HG03432 (cell line): Measurements from ENCODE around the gene PAQR5.
A peak's percentile ranks its signal among the peaks of the same experiment; 100 is the strongest.

Source experiments
- ATAC-seq: cut with Tn5 transposase; IDR thresholded peaks from one replicate; pipeline ENCODE4 v1.9.1; 2021; ENCODE audit warnings: mild to moderate bottlenecking, moderate library complexity; ENCODE audit not compliant: unreplicated experiment

PAQR5 gene

DNA sequence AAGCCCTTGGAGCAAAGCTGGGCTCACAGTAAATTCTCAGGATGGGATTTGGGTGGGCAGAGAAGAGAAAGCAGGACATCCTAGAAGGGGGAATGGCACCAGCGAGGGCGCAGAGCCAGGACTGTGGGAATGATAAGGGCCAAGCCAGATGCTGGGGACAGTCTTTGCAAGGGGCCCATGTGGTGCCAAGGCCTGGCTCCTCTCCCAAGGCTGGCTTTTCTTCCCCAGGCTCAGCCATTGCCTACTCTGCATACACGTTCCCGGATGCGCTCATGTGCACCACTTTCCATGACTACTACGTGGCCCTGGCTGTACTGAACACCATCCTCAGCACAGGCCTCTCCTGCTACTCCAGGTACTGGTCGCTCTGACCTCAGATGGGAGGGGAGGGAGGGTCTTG lies 90.7 kb downstream of the PAQR5 start:
- ATAC-seq: no peak

DNA sequence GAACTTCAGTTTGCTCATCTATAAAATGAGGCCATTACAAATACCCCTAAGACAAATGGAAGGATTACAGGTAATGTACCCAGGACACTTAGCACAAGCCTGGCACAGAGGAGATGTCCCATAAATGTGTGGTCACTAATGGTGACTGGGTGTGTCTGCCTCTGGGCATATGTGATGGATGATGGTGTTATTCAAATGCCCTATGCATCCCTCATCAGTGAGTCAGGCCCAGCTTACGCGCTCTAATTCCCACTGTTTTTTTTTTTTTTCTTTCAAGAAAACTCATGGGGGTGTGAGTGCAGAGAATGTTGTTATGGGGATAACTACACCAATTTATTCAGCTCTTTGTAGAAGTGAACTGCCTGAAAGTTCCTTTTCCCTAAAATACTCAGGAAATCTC lies 91.9 kb downstream of the PAQR5 start:
- ATAC-seq: no peak

DNA sequence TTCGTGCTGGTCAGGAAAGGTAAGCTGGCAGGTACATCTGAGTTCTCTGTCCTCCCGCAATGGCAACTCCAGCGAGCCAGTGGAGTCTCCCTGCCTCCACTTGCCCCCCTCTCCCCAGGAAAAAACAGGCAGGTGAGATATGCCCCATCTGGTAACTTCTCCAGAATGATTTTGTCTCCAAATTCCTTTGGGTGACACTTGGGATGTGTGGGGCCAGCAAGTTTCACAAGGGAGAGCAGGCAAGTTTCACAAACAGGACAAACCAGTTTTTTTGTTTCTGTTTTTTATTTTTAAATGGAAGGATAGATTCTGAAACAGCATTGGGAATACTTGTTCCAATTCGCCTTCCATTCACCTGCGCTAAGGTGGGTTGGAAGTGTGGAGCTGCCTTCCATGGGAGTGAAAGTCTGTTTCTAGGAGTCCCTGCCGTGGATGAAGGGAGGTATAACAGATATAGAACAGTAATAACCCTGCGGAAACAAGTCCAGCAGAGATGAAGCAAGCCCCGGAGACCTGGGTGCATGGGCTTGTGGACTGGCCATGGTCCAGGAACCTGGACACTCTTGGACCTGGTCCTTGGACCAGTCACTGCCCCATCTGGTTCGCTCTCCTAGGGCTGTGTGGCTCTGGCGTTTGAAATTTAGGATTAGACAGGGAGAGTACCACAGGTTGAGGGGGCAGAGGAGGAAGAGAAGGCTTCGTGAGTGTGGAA lies 92.5 kb downstream of the PAQR5 start:
- no peak for ATAC-seq

DNA sequence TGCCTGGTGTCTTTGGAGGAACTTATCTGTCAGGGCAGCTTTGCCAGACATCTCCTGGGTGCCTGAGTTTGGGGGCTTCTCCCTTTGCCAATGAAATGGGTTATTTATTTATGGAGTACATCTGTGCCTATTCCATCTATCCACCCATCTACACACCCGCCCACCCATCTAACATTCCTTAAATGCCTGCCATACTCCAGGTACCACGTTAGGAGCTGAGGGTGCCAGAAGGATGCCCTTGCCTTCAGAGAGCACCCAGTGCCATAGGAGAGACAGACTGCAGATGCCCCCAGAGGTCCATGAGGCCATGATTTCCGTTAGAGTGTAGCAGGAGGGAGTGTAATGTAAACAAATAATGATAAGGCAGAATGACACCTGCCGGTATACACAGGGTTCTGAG lies 93.6 kb downstream of the PAQR5 start:
- no peak for ATAC-seq

DNA sequence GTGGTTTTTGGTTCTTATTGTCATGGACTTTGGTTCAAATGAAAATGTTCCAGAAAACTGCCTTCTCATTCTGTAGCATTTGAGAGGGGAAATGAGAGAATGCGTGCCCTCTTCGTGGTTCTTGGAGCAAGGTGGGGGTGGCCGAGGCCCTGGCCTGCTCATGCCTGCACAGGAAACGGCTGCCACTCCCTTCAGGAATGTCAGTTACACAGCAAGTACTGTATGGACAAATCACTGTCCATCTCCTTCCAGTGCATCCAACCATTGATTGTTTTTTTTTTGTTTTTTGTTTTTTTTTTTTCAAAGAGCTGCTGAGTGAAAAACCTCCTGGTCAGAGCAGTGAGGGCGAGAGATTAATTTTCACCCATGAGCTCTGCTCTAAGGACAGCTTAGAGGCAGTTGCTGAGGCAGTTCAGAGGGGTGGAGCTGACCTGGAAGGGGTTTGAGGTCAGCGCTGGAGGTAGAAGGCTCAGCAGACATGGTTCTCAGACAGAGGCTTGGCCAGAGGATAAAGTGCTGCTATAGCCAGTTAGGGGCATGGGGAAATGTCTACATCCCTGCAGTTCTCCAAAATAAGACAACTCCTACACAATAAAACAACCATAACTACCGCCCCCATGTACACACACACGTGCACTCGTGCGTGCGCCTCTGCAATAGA lies 95.2 kb downstream of the PAQR5 start:
- ATAC-seq: no peak

DNA sequence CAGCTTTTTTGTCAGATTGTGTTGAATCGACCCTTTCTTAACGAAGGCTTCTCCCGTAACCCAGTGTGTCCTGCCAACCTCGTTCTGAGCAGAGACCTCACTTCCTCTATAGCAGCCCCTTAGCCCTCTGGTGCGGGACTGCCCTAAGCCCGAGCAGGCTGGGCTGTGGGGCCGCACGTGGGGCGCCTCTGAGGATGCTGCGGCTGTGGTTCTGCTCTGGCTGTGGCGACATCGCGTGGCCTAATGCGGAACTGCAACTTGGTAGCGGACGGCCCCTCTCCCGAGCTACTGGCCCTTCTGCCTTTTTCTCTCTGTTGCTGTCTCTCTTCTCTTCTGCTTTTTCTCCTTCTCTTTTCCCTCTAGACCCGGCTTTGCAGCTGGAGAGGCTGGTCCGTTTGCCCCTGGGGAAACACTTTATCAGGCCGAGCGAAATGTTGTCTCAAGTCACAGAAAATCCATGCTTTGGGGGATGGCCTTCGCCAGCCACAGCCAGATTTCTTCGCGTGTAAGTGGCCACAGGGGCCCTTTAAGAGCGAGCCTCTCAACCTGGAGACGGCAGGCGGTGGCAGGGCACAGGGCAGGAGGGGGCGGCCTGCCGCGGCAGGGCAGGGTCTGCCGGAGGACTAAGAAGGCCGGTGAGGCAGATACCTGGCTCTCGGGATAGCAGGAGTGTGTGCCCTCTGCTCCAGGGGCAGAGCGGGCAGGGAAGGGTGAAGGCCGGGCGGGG lies 96.0 kb downstream of the PAQR5 start:
- peak; percentile 76 for ATAC-seq

DNA sequence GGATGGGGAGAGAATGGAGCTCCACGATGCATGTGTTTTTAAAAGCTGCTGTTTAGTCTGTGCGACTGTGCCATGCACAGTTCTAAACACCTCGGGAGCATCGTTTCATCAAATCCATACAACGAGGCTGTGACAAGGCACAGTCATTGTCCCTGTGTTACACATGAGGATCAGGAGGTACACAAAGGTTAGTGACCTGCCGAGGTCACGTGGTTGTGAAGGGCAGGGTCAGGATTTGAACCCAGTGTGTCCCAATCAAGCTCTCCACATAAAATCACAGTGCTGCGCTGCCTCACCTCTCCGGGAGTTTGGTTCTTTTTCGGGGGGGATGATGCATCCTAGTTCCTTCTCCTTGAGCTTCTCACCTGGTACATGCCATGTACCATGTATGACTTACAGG lies 96.7 kb downstream of the PAQR5 start:
- ATAC-seq: no peak

DNA sequence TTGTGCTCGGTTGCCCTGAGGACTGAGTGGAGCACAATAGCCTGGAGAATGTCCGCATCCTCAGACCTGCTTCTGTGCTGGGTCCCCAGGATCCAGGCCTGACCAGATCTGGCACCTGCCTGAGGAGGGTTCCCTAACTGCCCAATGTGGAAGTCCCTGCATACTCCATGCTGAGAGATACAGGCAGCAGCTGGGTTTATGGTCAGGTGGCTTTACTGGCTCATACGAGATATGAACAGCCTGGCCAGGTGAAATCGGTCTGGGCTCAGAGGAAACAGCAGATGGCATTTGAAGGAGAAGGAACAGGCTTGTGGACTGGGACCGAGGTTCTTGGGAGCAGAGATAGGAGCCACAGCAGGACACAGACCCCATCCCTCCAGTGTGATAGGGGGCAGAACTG lies 97.3 kb downstream of the PAQR5 start:
- ATAC-seq: no peak

DNA sequence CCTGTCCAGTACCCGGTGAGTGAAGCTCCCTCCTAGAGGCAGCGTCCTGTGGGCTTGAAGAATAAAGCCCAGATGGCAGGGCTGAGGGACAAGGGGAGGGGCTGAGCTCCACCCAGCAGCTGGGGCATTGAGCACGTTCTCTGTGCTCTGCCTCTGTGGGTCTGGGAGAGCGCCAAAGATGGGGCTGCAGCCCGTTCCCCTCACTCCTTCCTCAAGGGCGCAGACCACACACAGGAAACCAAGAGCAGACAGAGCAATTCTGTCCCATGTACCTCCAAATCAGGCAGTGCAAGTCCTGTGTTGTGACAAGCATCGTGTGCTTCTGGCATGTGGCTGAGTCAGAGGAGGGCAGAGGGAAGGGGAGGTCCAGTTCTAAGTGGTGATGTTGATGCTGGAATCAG lies 99.8 kb downstream of the PAQR5 start:
- ATAC-seq: no peak

DNA sequence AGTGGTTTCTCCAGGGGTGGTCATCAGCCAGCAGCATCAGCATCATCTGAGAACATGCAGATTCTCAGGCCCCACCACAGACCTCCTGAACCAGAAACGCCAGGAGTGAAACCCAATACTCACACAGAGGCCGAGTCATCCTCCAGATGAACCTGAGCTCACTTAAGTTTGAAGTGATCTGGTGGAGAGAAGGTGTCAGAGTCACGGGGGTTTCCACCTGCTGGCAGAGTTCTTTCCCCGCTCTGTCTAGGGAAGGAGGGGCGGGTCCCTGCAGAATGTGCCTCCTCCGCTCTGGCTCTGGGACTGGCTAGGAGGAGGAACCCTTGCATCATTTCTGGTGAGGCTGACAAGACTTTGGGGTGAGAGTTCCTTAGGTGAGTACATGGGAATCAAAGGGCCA lies 102.1 kb downstream of the PAQR5 start:
- ATAC-seq: no peak

DNA sequence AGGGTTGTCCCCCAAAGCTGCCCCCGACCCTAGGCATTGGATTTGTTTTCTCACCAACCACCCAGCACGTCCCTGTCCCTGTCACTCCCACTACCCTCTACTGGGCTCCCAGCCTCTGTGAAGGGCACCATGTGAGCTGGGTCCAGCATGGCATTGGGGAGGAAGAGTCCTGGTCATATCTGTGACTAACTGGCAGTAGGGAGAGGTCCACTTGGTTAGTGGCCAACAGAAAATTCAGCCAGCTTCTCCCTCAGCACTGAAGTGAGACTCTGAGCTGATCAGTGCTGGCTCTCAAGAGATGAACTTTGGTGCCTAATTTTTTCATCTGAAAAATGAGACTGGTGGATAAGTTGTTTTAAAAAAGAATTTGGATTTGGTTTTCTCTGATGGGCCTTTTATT lies 104.1 kb downstream of the PAQR5 start:
- ATAC-seq: no peak

DNA sequence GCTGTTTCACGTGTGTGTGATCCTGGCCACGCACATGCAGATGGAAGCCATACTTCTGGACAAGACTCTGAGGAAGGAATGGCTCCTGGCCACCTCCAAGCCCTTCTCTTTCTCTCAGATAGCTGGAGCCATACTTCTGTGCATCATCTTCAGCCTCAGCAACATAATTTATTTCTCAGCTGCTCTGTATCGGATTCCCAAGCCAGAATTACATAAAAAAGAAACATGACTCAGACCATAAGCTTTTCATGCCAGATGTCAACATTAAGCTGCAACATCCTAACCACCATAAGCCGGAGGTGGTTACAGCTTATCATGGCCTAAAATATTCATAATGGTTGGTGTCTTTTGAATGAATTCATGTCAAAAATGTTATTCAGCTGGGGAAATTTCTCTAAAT lies 104.9 kb downstream of the PAQR5 start:
- ATAC-seq: no peak

DNA sequence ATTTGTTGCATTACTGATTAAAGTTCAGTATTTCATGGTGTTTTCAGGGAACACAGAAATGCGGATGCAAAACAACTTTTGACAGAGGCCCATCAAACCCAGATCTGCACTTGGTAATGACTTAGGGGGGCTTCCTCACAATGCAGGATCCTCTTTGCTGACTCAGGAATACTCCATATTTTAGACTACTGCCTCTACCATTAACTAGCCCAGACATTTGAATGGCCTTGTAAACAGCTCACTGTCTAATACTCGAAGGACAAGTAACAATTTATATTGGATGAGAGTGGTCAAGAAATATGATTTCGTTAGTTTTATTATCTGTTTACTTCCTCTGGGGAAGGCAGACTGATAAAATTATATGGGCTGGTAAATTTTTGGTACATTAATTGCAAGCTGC lies 106.4 kb downstream of the PAQR5 start:
- no peak for ATAC-seq

DNA sequence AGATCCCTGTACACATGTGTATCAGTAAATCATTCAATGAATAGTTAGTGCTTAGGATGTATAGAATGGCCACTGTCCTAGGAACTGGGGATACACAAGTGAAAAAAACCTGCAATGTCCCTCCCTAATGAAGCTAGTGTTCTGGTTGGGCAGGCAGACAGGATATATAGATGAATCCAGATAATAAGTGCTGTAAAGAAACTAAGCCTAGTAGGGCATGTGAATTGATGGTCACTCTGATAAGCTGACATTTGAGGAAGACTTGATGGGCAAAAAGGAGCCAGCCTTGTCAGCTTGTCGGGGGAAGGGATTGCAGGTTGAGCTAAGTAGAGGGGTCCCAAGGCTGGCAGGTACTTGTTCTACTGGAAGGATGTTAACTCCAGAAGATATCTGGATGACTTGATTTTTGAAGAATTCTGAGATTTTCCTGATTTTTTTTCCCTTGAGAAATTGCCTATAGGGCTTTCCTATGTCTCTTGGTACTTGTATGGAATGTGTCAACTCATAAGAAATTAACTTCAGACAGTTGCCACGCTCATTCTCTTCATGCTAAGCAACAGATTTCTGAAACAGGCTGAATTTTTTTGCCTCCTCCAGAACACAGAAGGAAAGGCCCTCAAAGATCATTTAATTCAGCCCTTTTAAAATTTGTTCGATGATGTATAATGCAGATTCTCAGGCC lies 109.1 kb downstream of the PAQR5 start:
- ATAC-seq: no peak

DNA sequence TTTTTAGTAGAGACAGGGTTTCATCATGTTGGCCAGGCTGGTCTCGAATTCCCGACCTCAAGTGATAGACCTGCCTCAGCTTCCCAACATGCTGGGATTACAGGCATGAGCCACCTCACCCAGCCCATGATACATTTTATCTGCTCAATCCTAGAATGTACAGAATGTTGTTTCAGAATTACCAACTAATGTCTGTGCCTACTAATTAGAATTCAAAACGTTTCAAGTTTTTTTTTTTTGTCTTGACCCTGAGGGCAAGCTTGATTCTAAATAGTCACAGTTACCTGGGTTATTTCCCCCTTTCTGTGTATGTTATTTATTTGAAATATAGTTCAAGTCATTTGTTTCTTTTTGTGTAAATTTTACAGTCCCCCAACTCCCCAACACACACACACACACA lies 110.1 kb downstream of the PAQR5 start:
- no peak for ATAC-seq

DNA sequence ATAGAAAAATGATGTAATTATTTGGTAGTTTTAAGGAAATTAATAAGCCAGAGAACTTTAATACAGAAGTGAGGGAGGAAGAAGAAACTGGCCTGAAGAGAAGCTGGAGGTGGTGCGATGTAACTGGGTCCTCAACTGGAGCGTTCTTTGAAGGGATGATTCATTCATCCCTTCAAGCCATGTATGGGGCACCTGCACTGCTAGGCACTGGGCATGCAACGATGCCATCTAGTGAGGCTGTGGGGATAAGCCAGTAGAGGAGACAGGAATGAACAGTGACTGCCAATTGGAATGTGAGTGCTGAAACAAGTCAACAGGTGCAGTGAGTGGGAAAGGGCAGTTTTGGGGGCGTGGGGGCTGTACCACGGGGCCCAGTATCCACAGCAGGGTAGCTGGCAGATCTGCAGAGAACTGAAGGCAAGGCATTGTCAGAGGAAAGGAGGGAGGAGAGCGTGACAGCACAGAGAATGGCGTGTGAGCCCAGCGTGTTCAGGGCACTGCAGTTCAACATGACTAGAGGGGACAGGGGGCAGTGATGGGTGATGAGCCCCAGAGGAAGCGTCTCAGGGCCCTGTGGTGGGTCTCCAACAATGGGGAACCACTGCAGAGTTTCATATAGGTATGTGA lies 111.6 kb downstream of the PAQR5 start:
- no peak for ATAC-seq

DNA sequence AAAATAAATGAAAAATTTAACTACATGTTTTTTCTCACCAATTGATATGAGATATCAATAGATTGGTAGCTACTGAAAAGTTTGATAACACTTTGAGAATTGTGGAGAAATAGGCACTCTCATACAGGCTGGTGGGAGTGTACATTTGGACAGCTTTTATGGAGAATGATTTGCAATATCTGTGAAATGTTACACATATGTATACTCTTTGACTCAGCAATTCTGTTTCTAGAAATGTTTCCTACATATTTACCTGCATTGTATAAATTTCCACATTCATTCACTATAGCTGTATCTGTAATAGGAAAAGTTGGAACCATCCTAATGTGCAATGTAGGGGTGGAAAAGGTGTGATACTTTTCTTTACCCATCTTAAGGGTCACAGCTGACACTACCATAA lies 113.6 kb downstream of the PAQR5 start:
- ATAC-seq: no peak

DNA sequence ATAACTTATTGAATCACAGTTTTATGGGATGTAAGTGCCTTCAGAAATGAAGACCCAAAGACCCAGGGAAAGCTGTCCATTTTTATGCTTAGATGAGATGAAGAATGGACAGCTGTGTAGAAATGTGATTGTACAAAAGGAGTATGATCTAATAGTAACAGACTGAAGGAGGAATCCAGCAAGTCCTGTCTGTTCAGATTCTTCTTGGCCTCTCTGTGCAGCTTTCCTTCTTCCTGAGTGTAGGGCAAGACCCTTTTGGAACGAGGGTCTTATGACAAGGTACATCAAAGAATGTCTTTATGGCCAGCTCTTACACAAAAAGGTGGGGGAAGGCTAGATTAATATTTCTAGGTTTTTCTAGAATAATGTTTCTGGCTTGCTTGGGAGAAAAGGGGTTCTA lies 114.0 kb downstream of the PAQR5 start:
- ATAC-seq: no peak

DNA sequence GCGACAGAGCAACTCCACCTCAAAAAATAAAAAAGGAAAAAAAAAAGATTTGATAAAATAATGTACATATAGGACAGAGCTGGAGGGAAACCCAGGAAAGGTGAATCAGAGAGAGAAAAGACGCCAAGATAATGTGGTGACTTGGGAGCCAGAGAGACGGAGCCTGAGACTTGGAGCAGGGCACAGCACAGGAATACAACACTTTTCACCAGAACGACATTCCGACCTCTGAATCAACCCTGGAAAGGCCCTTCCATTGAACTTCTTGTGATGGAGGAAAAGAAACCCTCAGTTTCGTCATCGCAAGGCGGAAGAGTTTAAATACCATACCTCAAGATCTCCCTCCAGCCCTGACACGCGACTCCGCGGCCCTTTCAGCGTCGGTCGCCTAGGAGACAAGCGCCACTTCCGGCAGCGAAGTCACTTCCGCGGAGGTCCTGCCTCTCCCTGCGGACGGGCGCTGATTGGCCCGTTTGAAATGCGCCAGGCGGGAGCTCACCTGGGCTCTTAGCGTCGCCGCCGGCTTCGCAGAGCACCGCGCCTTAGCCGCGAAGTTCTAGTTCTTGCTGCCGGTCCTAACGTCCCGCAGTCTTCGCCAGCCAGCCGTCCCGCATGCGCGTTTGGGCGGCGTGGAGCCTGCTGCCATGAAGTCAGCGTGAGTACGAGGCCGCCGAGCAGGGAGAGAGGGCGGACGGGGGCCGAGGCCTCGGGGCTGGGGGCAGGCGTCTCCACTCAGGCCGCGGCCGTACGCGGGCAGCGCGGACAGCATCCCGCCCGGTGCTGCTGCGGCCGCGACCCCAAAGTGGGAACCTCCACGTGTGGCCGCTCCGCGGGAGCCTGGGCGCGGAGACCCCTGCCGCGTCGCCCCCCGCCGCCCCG lies 115.3 kb downstream of the PAQR5 start, which contains the start of gene KIF23:
Gene KIF23, plus strand, starts transcription at position 528 of the 879 bp plus-strand sequence. Its CDS starts 117 bp downstream, at position 645.
- peak; percentile 95 for ATAC-seq

DNA sequence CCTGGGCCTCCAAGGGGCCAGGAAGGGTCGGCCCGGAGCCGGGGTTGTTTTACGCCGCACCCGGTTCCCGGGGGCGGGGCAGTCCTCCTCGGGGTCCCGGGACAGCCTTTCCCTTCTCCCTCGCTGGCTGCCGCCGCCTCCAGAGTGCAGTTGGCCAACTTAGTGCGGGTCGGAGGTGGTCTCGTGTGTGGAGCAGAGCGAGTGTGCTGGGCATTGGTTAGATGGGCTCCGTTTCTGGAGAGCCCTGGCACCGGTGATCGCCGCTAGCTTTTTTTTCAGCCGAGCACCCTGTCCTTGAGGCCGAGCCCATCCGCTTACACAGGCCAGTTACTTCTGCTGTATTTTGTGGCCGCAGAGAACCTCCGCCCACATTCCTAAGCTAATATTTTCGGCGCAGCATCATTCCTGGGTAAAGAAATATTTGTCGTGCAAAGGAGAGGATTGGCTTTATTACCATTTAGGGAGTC lies 116.0 kb downstream of the PAQR5 start:
- ATAC-seq: peak; percentile 31
